Gastroesophageal sphincter (tissue), 3 donors: ENCODE results near the gene LCTL.

Experiments used
- CTCF ChIP-seq, 4 experiments: fragments of 200-600 bp in 2 of 4; fragments of 450-650 bp in 2 of 4; sonication (generic) in 1 of 4; IDR thresholded peaks; one replicate each; pipeline ENCODE4 v1.5.1; 2017 to 2019; ENCODE audit warnings: antibody characterized with exemption in 4 of 4, mild to moderate bottlenecking in 2 of 4, moderate library complexity in 2 of 4
- EP300 ChIP-seq: sonication (generic); formaldehyde crosslinking; IDR thresholded peaks from one replicate; pipeline ENCODE4 v1.6.1; 2017; ENCODE audit warnings: antibody characterized with exemption, mild to moderate bottlenecking
- POLR2A ChIP-seq, 2 donors: fragments of 450-650 bp; IDR thresholded peaks; one replicate each; pipeline ENCODE4 v1.6.1; 2017; ENCODE audit warnings: antibody characterized with exemption in 2 of 2, mild to moderate bottlenecking in 2 of 2, moderate library complexity in 1 of 2
- POLR2AphosphoS5 ChIP-seq: sonication (generic); formaldehyde crosslinking; IDR thresholded peaks from one replicate; pipeline ENCODE4 v1.6.1; 2017; ENCODE audit warnings: antibody characterized with exemption

- TF ChIP-seq CTCF (IDR thresholded peaks at IDR 0.05) (no peak), POLR2AphosphoS5 (no peak), POLR2A (IDR thresholded peaks at IDR 0.05) (no peak), EP300 (no peak)
Observed at GRCh38 chr15:66588537-66588936, 22.7 kb upstream of the LCTL start.
